Nephron (organoid): ENCODE data around the gene KICS2.
A peak's percentile ranks its signal among the peaks of the same experiment; 100 is the strongest.

ENCODE experiments used
- H3K27ac Mint-ChIP-seq, 3 experiments: 2 replicates each; pipeline ENCODE4 v1.8.0; 2020; ENCODE audit warnings: mixed read lengths in 3 of 3, mild to moderate bottlenecking in 2 of 3, moderate library complexity in 1 of 3
- H3K27me3 Mint-ChIP-seq: 2 replicates; pipeline ENCODE4 v1.8.0; 2021; ENCODE audit warnings: low read depth, mild to moderate bottlenecking, moderate library complexity, mixed read lengths
- H3K36me3 Mint-ChIP-seq: 2 replicates; pipeline ENCODE4 v1.8.0; 2020; ENCODE audit warnings: low read depth, mixed read lengths
- H3K4me1 Mint-ChIP-seq: 2 replicates; pipeline ENCODE4 v1.8.0; 2020; ENCODE audit warnings: mixed read lengths
- H3K4me3 Mint-ChIP-seq, 3 experiments: 2 replicates each; pipeline ENCODE4 v1.8.0; 2020; ENCODE audit warnings: mild to moderate bottlenecking in 3 of 3, mixed read lengths in 3 of 3, moderate library complexity in 2 of 3
- H3K9me3 Mint-ChIP-seq: 2 replicates; pipeline ENCODE4 v1.8.0; 2020; ENCODE audit warnings: mixed read lengths
- CTCF ChIP-seq, 3 experiments: fragments of 200-600 bp; sonication (generic); IDR thresholded peaks; one replicate each; pipeline ENCODE4 v1.5.0; 2021; ENCODE audit warnings: antibody characterized with exemption in 3 of 3; ENCODE audit not compliant: unreplicated experiment in 3 of 3

Gene KICS2

GRCh38 chr12:64222009-64222765 lies at the start of gene KICS2:
KICS2 (minus strand) TSS chr12:64222296; CDS start chr12:64222237, 59 bp downstream.
- Mint-ChIP-seq H3K27me3 (peaks cover 6% of the 10 kb centered on the region), H3K4me3 (peak within 1 kb of the TSS; percentile 84 to 92 (median 91)), H3K9me3 (no peaks in the 10 kb centered on the region), H3K27ac (peak within 1 kb of the TSS; percentile 39 to 89 (median 81)), H3K4me1 (peaks cover 18% of the 10 kb centered on the region), H3K36me3 (no peaks in the 10 kb centered on the region)
- TF ChIP-seq CTCF (IDR thresholded peaks at IDR 0.05; ENCODE audit: unreplicated experiment in 3 of 3) = no peak

- Mint-ChIP-seq H3K4me1 (no peaks in the 10 kb centered on the region), H3K4me3 (no peak overlapping the region), H3K27ac (no peak overlapping the region), H3K36me3 (no peaks in the 10 kb centered on the region), H3K9me3 (no peaks in the 10 kb centered on the region), H3K27me3 (no peaks in the 10 kb centered on the region)
- no peak for TF ChIP-seq CTCF (IDR thresholded peaks at IDR 0.05; ENCODE audit: unreplicated experiment in 3 of 3)
Observed at GRCh38 chr12:64270411-64270810, 48.3 kb upstream of the KICS2 start.

- no peaks in the 10 kb centered on the region for H3K9me3 Mint-ChIP-seq
- no peaks in the 10 kb centered on the region for H3K27me3 Mint-ChIP-seq
- TF ChIP-seq CTCF (IDR thresholded peaks at IDR 0.05; ENCODE audit: unreplicated experiment in 3 of 3) = no peak
Observed at GRCh38 chr12:64269161-64269560, 47.1 kb upstream of the KICS2 start.

GRCh38 chr12:64268409-64268808 lies 46.3 kb upstream of the KICS2 start:
- no peak for TF ChIP-seq CTCF (IDR thresholded peaks at IDR 0.05; ENCODE audit: unreplicated experiment in 3 of 3)
- H3K27ac Mint-ChIP-seq = no peak overlapping the region
- H3K27me3 Mint-ChIP-seq = no peaks in the 10 kb centered on the region
- H3K4me1 Mint-ChIP-seq = no peaks in the 10 kb centered on the region
- no peak overlapping the region for H3K4me3 Mint-ChIP-seq
- H3K9me3 Mint-ChIP-seq = no peaks in the 10 kb centered on the region
- no peaks in the 10 kb centered on the region for H3K36me3 Mint-ChIP-seq

More at GRCh38 chr12:64269161-64269560, 47.1 kb upstream of the KICS2 start:
- no peaks in the 10 kb centered on the region for H3K4me1 Mint-ChIP-seq
- no peak overlapping the region for H3K4me3 Mint-ChIP-seq
- no peaks in the 10 kb centered on the region for H3K36me3 Mint-ChIP-seq
- no peak overlapping the region for H3K27ac Mint-ChIP-seq

- Mint-ChIP-seq H3K27me3 (no peaks in the 10 kb centered on the region), H3K27ac (no peak overlapping the region), H3K4me3 (no peak overlapping the region), H3K36me3 (no peaks in the 10 kb centered on the region), H3K4me1 (no peaks in the 10 kb centered on the region), H3K9me3 (no peaks in the 10 kb centered on the region)
- no peak for TF ChIP-seq CTCF (IDR thresholded peaks at IDR 0.05; ENCODE audit: unreplicated experiment in 3 of 3)
Observed at GRCh38 chr12:64265839-64266238, 43.7 kb upstream of the KICS2 start.

- Mint-ChIP-seq H3K27me3 (no peaks in the 10 kb centered on the region), H3K4me1 (no peaks in the 10 kb centered on the region), H3K4me3 (no peak overlapping the region), H3K27ac (no peak overlapping the region), H3K36me3 (no peaks in the 10 kb centered on the region), H3K9me3 (no peaks in the 10 kb centered on the region)
- no peak for TF ChIP-seq CTCF (IDR thresholded peaks at IDR 0.05; ENCODE audit: unreplicated experiment in 3 of 3)
Observed at GRCh38 chr12:64261813-64262212, 39.7 kb upstream of the KICS2 start.
